ENCODE measurements around the gene GSN. TPM values are rescaled to one million over a fixed set of nuclear protein-coding genes. Genes with fewer than 3 reads are reported as not detected.

Gene GSN
- total RNA-seq, 4 donors from 2014 or later = 3,163 to 12,584 (median 6,723) TPM

DNA sequence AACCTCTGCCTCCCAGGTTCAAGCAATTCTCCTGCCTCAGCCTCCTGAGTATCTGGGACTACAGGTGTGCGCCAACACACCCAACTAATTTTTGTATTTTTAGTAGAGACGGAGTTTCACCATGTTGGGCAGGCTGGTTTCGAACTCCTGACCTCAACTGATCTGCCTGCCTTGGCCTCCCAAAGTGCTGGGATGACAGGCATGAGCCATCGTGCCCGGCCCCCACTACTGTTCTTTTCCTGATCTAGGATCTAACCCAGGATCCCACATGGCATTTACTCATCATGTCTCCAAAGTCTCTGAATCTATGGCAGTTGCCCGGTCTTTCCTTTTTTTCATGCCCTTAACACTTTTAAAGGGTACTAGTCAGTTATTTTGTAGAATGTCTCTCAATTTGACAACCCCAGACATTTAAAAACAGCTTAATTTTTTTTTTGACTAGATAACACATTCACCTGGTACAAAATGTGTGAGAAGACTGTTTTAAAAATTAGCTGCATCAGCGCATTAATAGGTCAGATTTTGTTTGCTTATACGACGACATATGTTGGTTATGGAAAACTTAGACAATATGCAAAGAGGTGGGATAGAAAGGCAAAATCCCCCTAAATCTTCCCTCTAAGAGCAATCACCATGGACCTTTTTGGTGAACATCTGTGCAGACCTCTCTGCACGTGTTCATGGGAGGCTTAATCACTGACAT is 55.6 kb downstream of the GSN start:
- TF ChIP-seq, protein P1, sequence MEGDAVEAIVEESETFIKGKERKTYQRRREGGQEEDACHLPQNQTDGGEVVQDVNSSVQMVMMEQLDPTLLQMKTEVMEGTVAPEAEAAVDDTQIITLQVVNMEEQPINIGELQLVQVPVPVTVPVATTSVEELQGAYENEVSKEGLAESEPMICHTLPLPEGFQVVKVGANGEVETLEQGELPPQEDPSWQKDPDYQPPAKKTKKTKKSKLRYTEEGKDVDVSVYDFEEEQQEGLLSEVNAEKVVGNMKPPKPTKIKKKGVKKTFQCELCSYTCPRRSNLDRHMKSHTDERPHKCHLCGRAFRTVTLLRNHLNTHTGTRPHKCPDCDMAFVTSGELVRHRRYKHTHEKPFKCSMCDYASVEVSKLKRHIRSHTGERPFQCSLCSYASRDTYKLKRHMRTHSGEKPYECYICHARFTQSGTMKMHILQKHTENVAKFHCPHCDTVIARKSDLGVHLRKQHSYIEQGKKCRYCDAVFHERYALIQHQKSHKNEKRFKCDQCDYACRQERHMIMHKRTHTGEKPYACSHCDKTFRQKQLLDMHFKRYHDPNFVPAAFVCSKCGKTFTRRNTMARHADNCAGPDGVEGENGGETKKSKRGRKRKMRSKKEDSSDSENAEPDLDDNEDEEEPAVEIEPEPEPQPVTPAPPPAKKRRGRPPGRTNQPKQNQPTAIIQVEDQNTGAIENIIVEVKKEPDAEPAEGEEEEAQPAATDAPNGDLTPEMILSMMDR (IDR thresholded peaks at IDR 0.05; ENCODE audit: low read depth) = no peak

GRCh38 chr9:121324316-121324715 is 56.4 kb downstream of the GSN start:
- TF ChIP-seq, protein P1 (IDR thresholded peaks at IDR 0.05; ENCODE audit: low read depth) = no peak

DNA sequence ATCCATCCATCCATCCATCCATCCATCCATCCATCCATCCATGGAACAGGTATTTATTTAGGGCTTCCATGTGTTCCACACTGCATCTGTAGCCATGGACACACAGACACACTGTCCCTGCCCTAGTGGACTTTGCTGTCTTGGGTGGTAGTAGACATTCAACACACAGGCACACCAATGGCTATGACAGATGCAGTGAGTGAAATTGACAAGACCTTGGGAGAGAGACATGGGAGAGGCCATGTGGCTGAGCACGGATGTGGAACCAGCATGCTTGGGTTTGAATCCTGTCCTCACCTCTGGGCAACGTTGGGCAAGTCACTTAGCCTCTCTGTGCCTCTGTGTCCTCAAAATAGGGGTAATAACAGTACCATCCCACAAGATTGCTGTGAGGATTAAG is 56.8 kb downstream of the GSN start:
- TF ChIP-seq, protein P1 (IDR thresholded peaks at IDR 0.05; ENCODE audit: low read depth) = no peak

GRCh38 chr9:121325387-121325786 is 57.4 kb downstream of the GSN start:
- TF ChIP-seq, protein P1 (IDR thresholded peaks at IDR 0.05; ENCODE audit: low read depth) = no peak

DNA sequence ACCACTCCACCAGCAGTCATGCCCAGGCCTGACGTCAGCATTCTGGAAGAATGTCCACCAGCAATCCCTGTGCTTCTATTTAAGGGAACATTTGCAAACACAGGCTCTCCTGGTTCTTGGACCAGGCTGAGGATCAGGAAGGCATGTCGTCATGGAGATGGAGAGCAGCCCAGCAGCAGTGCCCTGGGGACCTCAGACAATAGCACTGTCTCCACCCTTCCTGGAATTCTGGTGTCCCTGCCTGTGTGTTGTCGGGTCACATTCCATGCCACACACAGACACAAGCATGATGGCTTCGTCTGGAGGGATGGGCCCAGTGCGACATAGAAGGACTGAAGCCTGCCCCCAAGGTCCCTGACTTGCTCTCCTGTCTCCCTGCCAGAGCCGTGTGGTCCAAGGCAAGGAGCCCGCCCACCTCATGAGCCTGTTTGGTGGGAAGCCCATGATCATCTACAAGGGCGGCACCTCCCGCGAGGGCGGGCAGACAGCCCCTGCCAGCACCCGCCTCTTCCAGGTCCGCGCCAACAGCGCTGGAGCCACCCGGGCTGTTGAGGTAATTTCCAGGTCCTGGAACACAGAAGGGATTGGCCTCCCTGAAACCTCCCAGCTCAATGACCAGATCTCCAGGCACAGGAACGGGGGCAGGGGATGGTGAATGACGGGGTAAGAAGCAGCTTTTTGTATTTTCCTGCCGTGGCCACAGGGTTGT is 58.3 kb downstream of the GSN start:
- TF ChIP-seq, protein P1 (IDR thresholded peaks at IDR 0.05; ENCODE audit: low read depth) = no peak

GRCh38 chr9:121326901-121327613 is 59.1 kb downstream of the GSN start:
- TF ChIP-seq, protein P1 (IDR thresholded peaks at IDR 0.05; ENCODE audit: low read depth) = no peak

- TF ChIP-seq, protein P1 (IDR thresholded peaks at IDR 0.05; ENCODE audit: low read depth) = no peak
These were observed 60.5 kb downstream of the GSN start for GRCh38 chr9:121328476-121328875.

All from subcutaneous adipose tissue (tissue), 4 donors.